Right ventricle myocardium inferior (tissue), 1 donor: ENCODE data around the gene ARHGAP10. TPM values are rescaled to one million over a fixed set of nuclear protein-coding genes. Genes with fewer than 3 reads are reported as not detected.

Experiments used
- ATAC-seq: fragments of 200-7000 bp; cut with Tn5 transposase; one replicate; pipeline ENCODE4 v1.9.1; 2020; ENCODE audit warnings: mild to moderate bottlenecking, moderate library complexity
- DNase-seq: peaks from one replicate; pipeline ENCODE4 v3.0.0; 2021; ENCODE audit errors: missing footprints
- intact Hi-C: fragments of 100-400 bp; cut with DNase I; formaldehyde crosslinking; loops from one replicate; pipeline ENCODE4 v1.11.0; 2022
- total RNA-seq: library from RNA; stranded (reverse); fragmentation: NEBNext Ultra II Directional; extraction: Animal tissue kit (Norgen Biotek cat#: 25700); gene quantifications from one replicate; pipeline ENCODE4 v1.2.1, GENCODE V29; 2021
- donor health status: DM: no; HTN: yes; CAD: no; lungs with severe emphysema.

ARHGAP10 gene
- total RNA-seq, 1 donor from 2014 or later = 71.8 TPM

GRCh38 chr4:147813109-147813773 is 81.4 kb downstream of the ARHGAP10 start:
- no peak for DNase-seq
- ATAC-seq = peak; percentile 40
- intact Hi-C loops = loop anchor here (10.0 kb wide), 1 partner anchor 52 kb away; no protein-coding TSS in a partner anchor

GRCh38 chr4:147813973-147814372 is 82.1 kb downstream of the ARHGAP10 start:
- intact Hi-C loops = loop anchor here (10.0 kb wide), 1 partner anchor 51 kb away; no protein-coding TSS in a partner anchor
- ATAC-seq (no peak), DNase-seq (no peak)

- ATAC-seq = no peak
- intact Hi-C loops = loop anchor here (10.0 kb wide), 1 partner anchor 50 kb away; no protein-coding TSS in a partner anchor
- DNase-seq = no peak
Measured at GRCh38 chr4:147814376-147814775, 82.5 kb downstream of the ARHGAP10 start.

- no peak for ATAC-seq
- intact Hi-C loops = loop anchor here (10.0 kb wide), 1 partner anchor 49 kb away; no protein-coding TSS in a partner anchor
Measured at GRCh38 chr4:147815741-147816140, 83.9 kb downstream of the ARHGAP10 start.

GRCh38 chr4:147816382-147817254 is 84.7 kb downstream of the ARHGAP10 start:
- intact Hi-C loops = loop anchor here (10.0 kb wide), 1 partner anchor 48 kb away; no protein-coding TSS in a partner anchor
- DNase-seq (no peak), ATAC-seq (peak; percentile 88)

More at GRCh38 chr4:147815741-147816140, 83.9 kb downstream of the ARHGAP10 start:
- DNase-seq = no peak

- intact Hi-C loops = loop anchor here (5.0 kb wide), 1 partner anchor 49 kb away; no protein-coding TSS in a partner anchor
- DNase-seq (no peak), ATAC-seq (no peak)
Measured at GRCh38 chr4:147820975-147821374, 89.1 kb downstream of the ARHGAP10 start.

- ATAC-seq = peak; percentile 14
- intact Hi-C loops = loop anchor here (5.0 kb wide), 1 partner anchor 49 kb away; no protein-coding TSS in a partner anchor
- DNase-seq = no peak
Measured at GRCh38 chr4:147821555-147821954, 89.7 kb downstream of the ARHGAP10 start.

GRCh38 chr4:147822128-147822527 is 90.2 kb downstream of the ARHGAP10 start:
- intact Hi-C loops = loop anchor here (5.0 kb wide), 1 partner anchor 50 kb away; no protein-coding TSS in a partner anchor
- ATAC-seq = peak; percentile 82

GRCh38 chr4:147823130-147823529 is 91.2 kb downstream of the ARHGAP10 start:
- intact Hi-C loops = loop anchor here (5.0 kb wide), 1 partner anchor 51 kb away; no protein-coding TSS in a partner anchor
- DNase-seq = no peak
- no peak for ATAC-seq

More at GRCh38 chr4:147822128-147822527, 90.2 kb downstream of the ARHGAP10 start:
- DNase-seq = peak; percentile 88

- no peak for ATAC-seq
- no peak for DNase-seq
- intact Hi-C loops = loop anchor here (5.0 kb wide), 1 partner anchor 52 kb away; no protein-coding TSS in a partner anchor
Measured at GRCh38 chr4:147824316-147824715, 92.4 kb downstream of the ARHGAP10 start.

- intact Hi-C loops = loop anchor here (5.0 kb wide), 1 partner anchor 53 kb away; no protein-coding TSS in a partner anchor
- DNase-seq (no peak), ATAC-seq (no peak)
Measured at GRCh38 chr4:147824884-147825283, 93.0 kb downstream of the ARHGAP10 start.

GRCh38 chr4:147825451-147826287 is 93.8 kb downstream of the ARHGAP10 start:
- DNase-seq (no peak), ATAC-seq (peak; percentile 15)
- intact Hi-C loops = no loop called here

GRCh38 chr4:147826288-147826646 is 94.4 kb downstream of the ARHGAP10 start:
- DNase-seq = no peak
- intact Hi-C loops = no loop called here

GRCh38 chr4:147828331-147828905 is 96.5 kb downstream of the ARHGAP10 start:
- ATAC-seq (no peak), DNase-seq (no peak)
- intact Hi-C loops = no loop called here

More at GRCh38 chr4:147826288-147826646, 94.4 kb downstream of the ARHGAP10 start:
- ATAC-seq = no peak

- ATAC-seq = peak; percentile 82
- DNase-seq = peak; percentile 75
- intact Hi-C loops = loop anchor here (2.0 to 5.0 kb wide), 2 partner anchors 38 to 97 kb away; partner anchors contain the start of gene ARHGAP10
Measured at GRCh38 chr4:147829401-147830101, 97.7 kb downstream of the ARHGAP10 start.

- ATAC-seq = peak; percentile 18
- intact Hi-C loops = loop anchor here (2.0 to 5.0 kb wide), 2 partner anchors 37 to 97 kb away; partner anchors contain the start of gene ARHGAP10
Measured at GRCh38 chr4:147830102-147830463, 98.2 kb downstream of the ARHGAP10 start.

GRCh38 chr4:147830987-147831386 is 99.1 kb downstream of the ARHGAP10 start:
- no peak for ATAC-seq
- DNase-seq = no peak
- intact Hi-C loops = loop anchor here (2.0 to 5.0 kb wide), 2 partner anchors 36 to 98 kb away; partner anchors contain the start of gene ARHGAP10

More at GRCh38 chr4:147830102-147830463, 98.2 kb downstream of the ARHGAP10 start:
- no peak for DNase-seq
